GM12801 (cell line): Measurements from ENCODE around the gene ACSF3.

Source experiments
- TF ChIP-seq, protein P1 (sequence below): IDR thresholded peaks from one replicate; pipeline ENCODE4 v1.5.1; 2011; ENCODE audit warnings: control low read depth; ENCODE audit not compliant: insufficient read length; ENCODE audit errors: extremely low read depth

The ACSF3 gene

GRCh38 chr16:89090182-89090630 lies 3.4 kb upstream of the ACSF3 start:
- TF ChIP-seq, protein P1, sequence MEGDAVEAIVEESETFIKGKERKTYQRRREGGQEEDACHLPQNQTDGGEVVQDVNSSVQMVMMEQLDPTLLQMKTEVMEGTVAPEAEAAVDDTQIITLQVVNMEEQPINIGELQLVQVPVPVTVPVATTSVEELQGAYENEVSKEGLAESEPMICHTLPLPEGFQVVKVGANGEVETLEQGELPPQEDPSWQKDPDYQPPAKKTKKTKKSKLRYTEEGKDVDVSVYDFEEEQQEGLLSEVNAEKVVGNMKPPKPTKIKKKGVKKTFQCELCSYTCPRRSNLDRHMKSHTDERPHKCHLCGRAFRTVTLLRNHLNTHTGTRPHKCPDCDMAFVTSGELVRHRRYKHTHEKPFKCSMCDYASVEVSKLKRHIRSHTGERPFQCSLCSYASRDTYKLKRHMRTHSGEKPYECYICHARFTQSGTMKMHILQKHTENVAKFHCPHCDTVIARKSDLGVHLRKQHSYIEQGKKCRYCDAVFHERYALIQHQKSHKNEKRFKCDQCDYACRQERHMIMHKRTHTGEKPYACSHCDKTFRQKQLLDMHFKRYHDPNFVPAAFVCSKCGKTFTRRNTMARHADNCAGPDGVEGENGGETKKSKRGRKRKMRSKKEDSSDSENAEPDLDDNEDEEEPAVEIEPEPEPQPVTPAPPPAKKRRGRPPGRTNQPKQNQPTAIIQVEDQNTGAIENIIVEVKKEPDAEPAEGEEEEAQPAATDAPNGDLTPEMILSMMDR: no peak

DNA sequence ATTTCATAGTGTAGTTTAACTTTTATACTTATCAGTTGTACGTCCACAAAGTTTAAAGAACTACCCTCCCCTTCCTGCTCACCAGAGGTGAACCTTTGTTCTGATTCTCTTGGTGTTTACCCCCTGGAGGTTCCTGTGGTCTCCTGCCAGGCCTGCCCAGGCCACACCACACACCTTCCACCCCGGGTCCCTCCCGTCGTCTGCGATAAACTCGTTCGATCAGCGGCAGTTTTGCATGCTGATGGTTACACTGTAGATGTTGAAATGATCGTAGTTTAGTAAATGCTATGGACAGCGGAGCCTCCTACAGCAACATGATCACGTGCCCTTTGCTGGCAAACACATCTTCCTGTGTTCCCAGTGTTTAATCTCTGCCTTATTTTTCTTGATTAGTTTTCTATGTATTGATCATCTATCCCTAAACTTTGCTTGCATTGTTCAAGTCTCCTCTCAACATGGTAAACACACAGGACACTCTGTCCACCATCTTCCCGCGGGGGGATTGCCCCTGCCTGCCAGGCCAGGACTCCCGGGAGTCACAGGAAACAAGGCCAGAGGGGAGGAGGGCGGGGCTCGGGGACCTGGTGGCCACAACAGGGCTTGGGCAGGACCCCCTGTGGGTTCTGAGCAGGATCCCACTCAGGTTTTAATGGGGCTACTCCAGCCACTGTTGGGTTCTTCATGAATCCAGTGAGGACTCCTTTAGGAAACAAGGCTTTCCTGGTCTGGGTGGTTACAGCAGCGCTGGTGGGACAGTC lies 2.8 kb upstream of the ACSF3 start:
- TF ChIP-seq, protein P1: no peak

DNA sequence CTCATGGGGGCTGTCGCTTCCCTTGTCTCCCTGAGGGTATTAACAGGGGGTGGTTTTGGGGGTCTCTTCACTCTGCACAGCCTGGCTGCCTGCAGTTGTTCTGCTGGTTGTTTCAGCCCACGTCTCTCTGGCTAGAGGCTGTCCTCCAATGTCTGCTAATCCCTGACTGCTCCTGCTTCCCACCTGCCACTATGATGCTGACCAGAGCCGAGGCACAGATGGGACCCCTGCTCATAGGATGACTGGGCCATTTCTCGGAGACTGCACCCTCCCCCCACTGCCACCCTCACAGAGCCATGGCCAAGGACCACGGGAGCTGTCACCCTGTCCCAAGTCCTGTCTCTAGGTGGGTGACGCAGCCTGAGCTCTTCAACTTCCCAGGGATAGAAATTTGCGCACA lies 1.6 kb upstream of the ACSF3 start:
- TF ChIP-seq, protein P1: no peak

GRCh38 chr16:89094252-89094879 lies 714 bp downstream of the ACSF3 start:
- TF ChIP-seq, protein P1: no peak

- TF ChIP-seq, protein P1: no peak
These were observed 1.2 kb downstream of the ACSF3 start for GRCh38 chr16:89094880-89095258.

GRCh38 chr16:89095491-89095951 lies 1.9 kb downstream of the ACSF3 start:
- TF ChIP-seq, protein P1: no peak

DNA sequence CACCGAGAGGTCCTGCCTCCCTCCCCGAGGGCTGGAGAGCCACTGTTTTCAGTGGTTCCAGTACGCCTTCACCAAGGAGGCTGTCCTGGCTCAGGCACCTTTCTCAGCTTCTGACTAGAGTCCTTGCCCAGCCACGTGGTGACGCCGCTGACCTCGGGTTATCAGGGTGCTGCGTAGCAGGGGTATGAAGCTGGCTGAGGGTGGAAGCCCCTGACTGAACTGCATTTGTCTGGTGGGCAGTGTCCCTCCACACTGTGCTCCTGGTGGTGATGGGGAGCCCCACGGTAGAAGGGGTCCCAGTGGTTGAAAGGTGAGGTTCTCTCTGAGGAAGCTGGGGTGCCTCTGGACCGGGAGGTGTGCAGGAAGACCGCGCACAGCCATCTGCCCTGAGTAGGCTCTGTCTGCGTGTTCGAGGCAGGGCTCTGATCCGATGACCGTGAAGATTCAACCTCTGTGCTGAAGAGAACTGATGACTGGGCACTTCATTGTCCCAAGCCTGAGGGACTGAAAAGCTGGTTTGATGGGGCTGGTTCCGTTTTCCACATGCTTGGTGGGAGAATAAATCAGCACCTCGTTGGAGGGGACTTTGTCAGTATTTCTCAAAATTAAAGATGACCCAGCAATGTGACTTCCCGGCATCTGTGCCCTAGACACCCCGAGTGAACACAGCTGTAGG lies 2.5 kb downstream of the ACSF3 start:
- TF ChIP-seq, protein P1: no peak
